IgD-negative memory B cell (primary cell): ENCODE measurements around the gene NOL12. TPM values are rescaled to one million over a fixed set of nuclear protein-coding genes. Genes with fewer than 3 reads are reported as not detected.
"Not testable (repeated sequence)": the region's sequence is repeated elsewhere in the genome, so short reads cannot be mapped to it uniquely, and the experiment has no call there.

Experiments
- H3K27ac Mint-ChIP-seq, 3 donors: one replicate each; pipeline ENCODE4 v1.8.0; 2020 to 2022; ENCODE audit warnings: mild to moderate bottlenecking in 3 of 3, mixed read lengths in 3 of 3, moderate library complexity in 1 of 3
- H3K27me3 Mint-ChIP-seq: one replicate; pipeline ENCODE4 v1.8.0; 2021; ENCODE audit warnings: mixed read lengths
- H3K36me3 Mint-ChIP-seq: one replicate; pipeline ENCODE4 v1.8.0; 2020; ENCODE audit warnings: mild to moderate bottlenecking, mixed read lengths
- H3K4me1 Mint-ChIP-seq, 3 donors: one replicate each; pipeline ENCODE4 v1.8.0; 2020 to 2022; ENCODE audit warnings: mixed read lengths in 3 of 3, mild to moderate bottlenecking in 1 of 3
- H3K4me3 Mint-ChIP-seq, 4 donors: one replicate each; pipeline ENCODE4 v1.8.0; 2020 to 2022; ENCODE audit warnings: mild to moderate bottlenecking in 4 of 4, mixed read lengths in 4 of 4, moderate library complexity in 3 of 4
- H3K9me3 Mint-ChIP-seq, 3 donors: one replicate each; pipeline ENCODE4 v1.8.0; 2020 to 2021; ENCODE audit warnings: mixed read lengths in 3 of 3, mild to moderate bottlenecking in 1 of 3
- polyA plus RNA-seq: library from polyadenylated mRNA; unstranded; fragments of 300-500 nt; fragmentation: Illumina TruSeq; gene quantifications from one replicate; pipeline ENCODE4 v1.2.3, GENCODE V29; 2021

NOL12 gene
- polyA plus RNA-seq, 1 donor from 2014 or later, result 47.0 TPM

DNA sequence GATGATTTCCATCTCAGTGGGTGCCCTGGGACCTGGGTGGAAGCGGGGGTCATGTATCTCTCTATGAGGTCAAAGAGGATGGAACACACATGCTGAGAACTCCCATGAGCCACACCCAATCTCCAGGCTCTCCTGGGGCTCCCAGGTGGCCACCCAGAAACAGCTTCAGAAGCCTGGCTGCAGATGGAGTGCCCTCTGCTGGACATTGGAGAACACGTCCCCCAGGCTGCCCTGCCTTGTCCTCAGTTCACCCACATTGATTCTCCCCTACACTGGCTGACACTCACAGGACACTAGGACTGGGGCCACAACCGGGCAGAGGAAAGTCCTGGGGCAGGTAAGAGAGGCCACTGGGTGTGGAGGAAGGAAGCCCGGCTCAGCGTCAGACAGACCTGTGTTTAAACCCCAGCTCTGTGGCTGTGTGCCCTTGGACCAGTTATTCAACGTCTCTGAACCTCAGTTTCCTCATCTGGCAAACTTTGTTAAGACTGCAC lies 4.5 kb upstream of the NOL12 start:
- peaks cover 13 to 20% (median 13%) of the 10 kb centered on the region in 3 donors for H3K4me1 Mint-ChIP-seq
- H3K4me3 Mint-ChIP-seq, result peak overlapping the region in 2 of 4 donors; percentile 12 to 52
- H3K9me3 Mint-ChIP-seq, result no peaks in the 10 kb centered on the region
- no peaks in the 10 kb centered on the region for H3K27me3 Mint-ChIP-seq
- peak overlapping the region in 2 of 3 donors; percentile 57 to 80 for H3K27ac Mint-ChIP-seq
- H3K36me3 Mint-ChIP-seq, result no peaks in the 10 kb centered on the region

DNA sequence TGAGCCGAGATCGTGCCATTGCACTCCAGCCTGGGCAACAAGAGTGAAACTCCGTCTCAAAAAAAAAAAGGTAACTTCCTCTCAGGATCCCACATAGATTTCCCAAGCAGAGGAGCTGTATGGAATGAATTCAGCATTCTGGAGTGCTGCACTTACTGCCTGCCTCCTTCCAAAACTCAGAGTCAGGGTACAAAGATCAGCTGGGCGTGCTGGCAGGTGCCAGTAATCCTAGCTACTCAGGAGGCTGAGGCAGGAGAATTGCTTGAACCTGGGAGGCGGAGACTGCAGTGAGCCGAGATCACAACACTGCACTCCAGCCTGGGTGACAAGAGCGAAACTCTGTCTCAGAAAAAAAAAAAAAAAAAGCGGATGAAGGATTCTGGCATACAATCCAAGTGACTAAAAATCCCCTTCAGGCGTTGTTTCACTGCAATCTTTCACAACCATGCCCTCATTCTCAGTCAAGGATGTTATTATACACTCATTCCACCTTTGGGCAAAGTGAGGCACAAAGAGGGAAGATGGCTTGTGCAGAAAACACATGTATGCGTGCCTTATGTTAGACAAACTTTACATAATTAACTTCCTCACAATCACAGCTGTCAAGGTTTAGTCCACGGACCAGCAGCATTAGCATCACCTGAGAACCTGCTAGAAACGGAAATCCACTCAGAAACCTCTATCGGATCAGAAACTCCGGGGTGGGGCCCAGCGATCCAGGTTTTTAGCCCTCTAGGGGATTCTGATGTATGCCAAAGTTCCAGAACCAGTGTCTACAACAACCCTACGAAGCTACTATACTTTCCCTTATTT lies 1.1 kb upstream of the NOL12 start:
- Mint-ChIP-seq H3K9me3 (no peaks in the 10 kb centered on the region), H3K4me3 (peak overlapping the region; percentile 2 to 99 (median 94)), H3K27me3 (no peaks in the 10 kb centered on the region), H3K36me3 (peaks cover 3% of the 10 kb centered on the region), H3K27ac (peak overlapping the region in 1 of 3 donors; percentile 74), H3K4me1 (peaks cover 11 to 17% (median 12%) of the 10 kb centered on the region in 3 donors)

DNA sequence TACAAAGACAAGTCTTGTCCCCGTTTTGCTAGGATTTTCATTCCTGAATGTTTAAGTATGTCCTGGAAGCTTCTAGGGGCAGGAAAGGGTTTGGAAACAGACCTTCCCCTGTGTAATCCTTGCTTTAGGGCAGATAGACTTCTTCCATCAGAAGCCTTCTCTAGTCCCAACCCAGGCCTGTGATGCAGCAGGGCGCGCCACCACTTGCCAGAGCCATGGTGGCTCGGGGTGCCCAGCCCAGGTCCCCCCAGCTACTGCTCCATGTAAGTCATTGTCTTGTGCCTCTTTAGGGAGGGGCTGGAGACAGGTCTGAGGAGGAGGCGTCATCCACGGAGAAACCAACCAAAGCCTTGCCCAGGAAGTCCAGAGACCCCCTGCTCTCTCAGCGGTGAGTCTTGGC lies 4.3 kb downstream of the NOL12 start:
- no peaks in the 10 kb centered on the region for H3K9me3 Mint-ChIP-seq
- peak overlapping the region in 1 of 3 donors; percentile 39 for H3K27ac Mint-ChIP-seq
- peaks cover 6 to 9% (median 7%) of the 10 kb centered on the region in 3 donors for H3K4me1 Mint-ChIP-seq
- H3K27me3 Mint-ChIP-seq, result no peaks in the 10 kb centered on the region
- H3K4me3 Mint-ChIP-seq, result peak overlapping the region in 1 of 4 donors; percentile 47
- peaks cover 12% of the 10 kb centered on the region for H3K36me3 Mint-ChIP-seq

DNA sequence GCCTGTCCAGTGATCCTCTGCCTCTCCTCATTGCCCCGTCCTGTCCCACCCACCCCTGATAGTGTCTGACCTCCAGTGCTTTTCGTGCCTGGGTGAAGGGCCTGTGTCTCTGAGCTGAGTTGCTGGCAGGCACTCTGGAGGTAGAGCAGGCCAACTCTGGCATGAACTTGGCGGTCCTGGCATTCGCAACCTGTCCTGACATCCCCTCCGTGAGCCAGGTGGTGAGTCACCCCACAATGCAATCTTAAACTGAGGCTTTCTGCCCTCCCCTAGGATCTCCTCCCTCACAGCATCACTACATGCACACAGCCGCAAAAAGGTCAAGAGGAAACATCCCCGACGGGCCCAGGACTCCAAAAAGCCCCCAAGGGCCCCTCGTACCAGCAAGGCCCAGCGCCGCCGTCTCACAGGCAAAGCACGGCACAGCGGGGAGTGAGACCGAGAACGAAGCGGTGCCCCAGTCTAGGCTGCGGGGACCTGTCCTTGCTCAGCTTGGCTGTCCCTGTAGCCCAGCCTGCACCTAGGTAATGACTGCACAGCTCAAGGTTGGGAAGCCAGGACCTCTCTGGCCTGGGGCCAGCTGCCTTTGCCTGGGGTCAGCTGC lies 4.9 kb downstream of the NOL12 start:
- peak overlapping the region in 1 of 4 donors; percentile 45 for H3K4me3 Mint-ChIP-seq
- H3K27me3 Mint-ChIP-seq, result no peaks in the 10 kb centered on the region
- no peaks in the 10 kb centered on the region for H3K9me3 Mint-ChIP-seq
- H3K36me3 Mint-ChIP-seq, result peaks cover 13% of the 10 kb centered on the region
- H3K27ac Mint-ChIP-seq, result no peak overlapping the region
- peaks cover 4 to 7% (median 7%) of the 10 kb centered on the region in 3 donors for H3K4me1 Mint-ChIP-seq

GRCh38 chr22:37692627-37693285 lies 6.6 kb downstream of the NOL12 start:
- H3K9me3 Mint-ChIP-seq, result no peaks in the 10 kb centered on the region
- peaks cover 5 to 9% (median 8%) of the 10 kb centered on the region in 3 donors for H3K4me1 Mint-ChIP-seq
- H3K4me3 Mint-ChIP-seq, result peak overlapping the region in 1 of 4 donors; percentile 27
- no peaks in the 10 kb centered on the region for H3K27me3 Mint-ChIP-seq
- no peak overlapping the region for H3K27ac Mint-ChIP-seq
- H3K36me3 Mint-ChIP-seq, result peaks cover 12% of the 10 kb centered on the region

GRCh38 chr22:37694131-37694530 lies 8.0 kb downstream of the NOL12 start:
- H3K36me3 Mint-ChIP-seq, result peaks cover 11% of the 10 kb centered on the region
- not testable (repeated sequence) for H3K27ac Mint-ChIP-seq, H3K4me1 Mint-ChIP-seq, H3K4me3 Mint-ChIP-seq, H3K9me3 Mint-ChIP-seq, H3K27me3 Mint-ChIP-seq

DNA sequence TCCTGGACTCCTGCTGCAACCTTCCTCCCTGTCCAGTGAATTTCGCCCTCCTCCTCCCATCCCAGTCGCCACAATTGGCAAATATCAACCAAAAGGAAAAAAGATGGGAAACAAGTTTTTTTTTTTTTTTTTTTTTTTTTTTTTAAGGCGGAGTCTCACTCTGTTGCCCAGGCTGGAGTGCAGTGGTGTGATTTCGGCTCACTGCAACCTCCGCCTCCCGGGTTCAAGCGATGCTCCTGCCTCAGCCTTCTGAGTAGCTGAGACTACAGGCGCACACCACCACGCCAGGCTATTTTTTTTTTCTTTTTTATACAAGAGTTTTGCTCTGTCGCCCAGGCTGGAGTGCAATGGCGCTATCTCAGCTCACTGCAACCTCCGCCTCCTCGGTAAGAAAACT lies 10.1 kb downstream of the NOL12 start:
- not testable (repeated sequence) for H3K9me3 Mint-ChIP-seq, H3K4me1 Mint-ChIP-seq, H3K27me3 Mint-ChIP-seq, H3K36me3 Mint-ChIP-seq
- peak overlapping the region in 2 of 4 donors; percentile 55 to 79 for H3K4me3 Mint-ChIP-seq
- peak overlapping the region in 1 of 3 donors; percentile 10 for H3K27ac Mint-ChIP-seq

- no peaks in the 10 kb centered on the region for H3K9me3 Mint-ChIP-seq
- peaks cover 10% of the 10 kb centered on the region for H3K36me3 Mint-ChIP-seq
- peak within 1 kb of the TSS in 2 of 3 donors; percentile 10 to 14 for H3K27ac Mint-ChIP-seq
- peaks cover 5 to 9% (median 8%) of the 10 kb centered on the region in 3 donors for H3K4me1 Mint-ChIP-seq
- H3K4me3 Mint-ChIP-seq, result peak within 1 kb of the TSS in 3 of 4 donors; percentile 55 to 79 (median 79)
- H3K27me3 Mint-ChIP-seq, result no peaks in the 10 kb centered on the region
These were observed 10.8 kb downstream of the NOL12 start, which contains the start of gene TRIOBP for GRCh38 chr22:37696657-37697537. Gene TRIOBP, plus strand, starts transcription at chr22:37697048. Its CDS starts 4,318 bp downstream, at chr22:37701366.

DNA sequence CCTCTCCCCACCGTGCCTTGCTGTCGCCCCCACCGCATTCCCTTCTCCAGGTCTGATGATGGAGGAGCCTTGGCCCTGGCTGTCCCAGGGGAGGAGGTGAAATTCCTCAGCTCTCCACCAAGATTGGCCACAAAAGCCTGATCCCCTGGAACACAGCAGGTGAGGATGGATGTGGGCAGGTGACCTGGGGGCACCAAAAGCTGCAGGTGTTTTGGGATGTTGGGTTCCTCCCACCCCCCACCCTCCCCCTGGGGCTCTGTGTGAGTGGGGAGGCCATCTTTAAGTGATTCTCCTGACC lies 11.3 kb downstream of the NOL12 start:
- Mint-ChIP-seq H3K4me1 (peaks cover 5 to 9% (median 8%) of the 10 kb centered on the region in 3 donors), H3K9me3 (no peaks in the 10 kb centered on the region)

DNA sequence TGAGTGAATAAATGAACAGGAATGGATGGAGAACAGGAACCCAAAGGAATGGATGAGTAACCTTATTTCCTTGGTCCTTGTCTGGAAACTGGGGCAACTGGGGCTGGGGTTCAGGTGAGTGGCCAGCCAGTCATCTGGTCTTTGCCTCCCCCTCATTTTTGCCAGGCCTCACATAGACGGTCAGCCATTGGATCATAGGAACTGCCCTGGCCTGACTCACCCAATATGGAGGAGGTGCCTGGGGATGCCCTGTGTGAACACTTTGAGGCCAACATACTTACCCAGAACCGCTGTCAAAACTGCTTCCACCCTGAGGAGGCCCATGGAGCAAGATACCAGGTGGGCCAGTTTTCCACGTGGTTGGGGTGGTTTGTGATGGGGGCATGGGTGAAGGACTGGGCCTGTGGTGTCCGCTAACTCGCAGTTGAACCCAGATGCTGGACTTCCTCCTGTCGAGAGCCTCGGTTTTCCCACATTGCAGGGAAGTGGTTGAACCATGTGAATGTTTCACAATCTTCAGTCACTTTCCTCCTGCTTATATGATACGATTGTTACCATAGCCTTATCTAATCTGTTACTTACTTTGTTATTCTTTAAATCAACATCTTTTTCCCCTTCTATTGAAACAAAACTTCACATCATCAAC lies 15.1 kb downstream of the NOL12 start:
- Mint-ChIP-seq H3K9me3 (no peaks in the 10 kb centered on the region), H3K27ac (no peak overlapping the region), H3K4me3 (no peak overlapping the region), H3K27me3 (no peaks in the 10 kb centered on the region), H3K36me3 (peaks cover 9% of the 10 kb centered on the region), H3K4me1 (peaks cover 5% of the 10 kb centered on the region in 3 donors)

More for the DNA sequence above, 11.3 kb downstream of the NOL12 start:
- Mint-ChIP-seq H3K4me3 (no peak overlapping the region), H3K27me3 (no peaks in the 10 kb centered on the region), H3K36me3 (peaks cover 10% of the 10 kb centered on the region), H3K27ac (no peak overlapping the region)

DNA sequence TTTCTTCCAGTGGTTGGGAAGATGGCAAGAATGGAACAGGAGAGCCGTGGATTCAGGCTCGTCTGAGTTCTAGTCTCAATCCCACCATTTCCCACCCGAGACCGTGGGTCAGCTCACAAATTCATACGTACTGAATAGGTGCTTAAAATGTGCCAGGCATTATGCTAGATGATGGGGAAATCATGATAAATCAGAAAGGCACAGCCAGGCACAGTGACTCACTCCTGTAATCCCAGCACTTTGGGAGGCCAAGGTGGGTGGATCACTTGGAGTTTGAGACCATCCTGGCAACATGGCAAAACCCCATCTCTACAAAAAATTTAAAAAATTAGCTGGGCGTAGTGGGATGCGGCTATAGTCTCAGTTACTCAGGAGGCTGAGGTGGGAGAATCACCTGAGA lies 17.8 kb downstream of the NOL12 start:
- Mint-ChIP-seq H3K4me1 (no peaks in the 10 kb centered on the region), H3K4me3 (no peak overlapping the region), H3K27me3 (no peaks in the 10 kb centered on the region), H3K27ac (no peak overlapping the region), H3K9me3 (no peaks in the 10 kb centered on the region), H3K36me3 (peaks cover 9% of the 10 kb centered on the region)

- H3K4me3 Mint-ChIP-seq, result no peak overlapping the region
- H3K27ac Mint-ChIP-seq, result no peak overlapping the region
- H3K27me3 Mint-ChIP-seq, result no peaks in the 10 kb centered on the region
- H3K9me3 Mint-ChIP-seq, result no peaks in the 10 kb centered on the region
- no peaks in the 10 kb centered on the region for H3K4me1 Mint-ChIP-seq
- H3K36me3 Mint-ChIP-seq, result peaks cover 9% of the 10 kb centered on the region
These were observed 18.5 kb downstream of the NOL12 start for GRCh38 chr22:37704645-37705044.

DNA sequence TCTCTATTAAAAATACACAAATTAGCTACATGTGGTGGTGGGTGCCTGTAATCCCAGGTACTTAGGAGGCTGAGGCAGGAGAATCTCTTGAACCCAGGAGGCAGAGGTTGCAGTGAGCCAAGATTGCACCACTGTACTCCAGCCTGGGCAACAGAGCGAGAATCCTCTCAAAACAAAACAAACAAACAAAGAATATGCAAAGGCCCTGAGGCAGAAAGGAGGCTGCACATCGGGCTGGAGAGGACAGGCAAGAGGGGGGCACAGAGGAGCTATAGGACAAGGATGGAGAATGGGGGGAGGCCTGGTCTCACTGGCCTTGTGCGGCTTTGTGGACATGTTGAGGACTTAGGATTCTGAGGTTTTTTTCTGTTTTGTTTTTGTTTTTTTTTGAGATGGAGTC lies 19.1 kb downstream of the NOL12 start:
- no peak overlapping the region for H3K27ac Mint-ChIP-seq
- no peaks in the 10 kb centered on the region for H3K4me1 Mint-ChIP-seq
- H3K36me3 Mint-ChIP-seq, result peaks cover 9% of the 10 kb centered on the region
- H3K27me3 Mint-ChIP-seq, result no peaks in the 10 kb centered on the region
- H3K4me3 Mint-ChIP-seq, result no peak overlapping the region
- H3K9me3 Mint-ChIP-seq, result no peaks in the 10 kb centered on the region
